ENCODE measurements around the gene SLC1A5.
"Not testable (repeated sequence)": the region's sequence is repeated elsewhere in the genome, so short reads cannot be mapped to it uniquely, and the experiment has no call there.

Gene SLC1A5

DNA sequence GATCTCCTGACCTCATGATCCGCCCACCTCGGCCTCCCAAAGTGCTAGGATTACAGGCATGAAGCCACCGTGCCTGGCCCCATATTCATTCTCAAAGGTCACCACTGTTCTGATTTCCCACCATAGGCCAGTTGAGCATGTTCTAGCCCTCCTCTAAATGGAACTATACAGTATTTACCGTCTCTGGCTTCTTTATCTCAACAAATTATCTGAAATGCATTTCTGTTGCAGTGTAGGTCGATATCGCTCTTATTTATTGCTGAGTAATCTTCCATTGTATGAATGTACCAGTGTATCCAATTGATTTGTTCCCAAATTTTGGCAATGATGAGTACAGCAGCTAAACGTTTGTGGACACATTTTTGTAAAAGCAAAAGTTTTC lies 15.4 kb downstream of the SLC1A5 start:
- Histone ChIP-seq H3K36me3 (peaks cover 17% of the 10 kb centered on the region), H3K9me3 (no peaks in the 10 kb centered on the region), H3K4me3 (ENCODE audit: low read depth in 1 of 2, low read length in 1 of 2) (no peak overlapping the region), H3K27me3 (no peaks in the 10 kb centered on the region), H3K4me1 (ENCODE audit: control insufficient read depth in 1 of 2, insufficient read depth in 1 of 2, low read depth in 1 of 2, low read length in 1 of 2) (peaks cover 0 to 1% of the 10 kb centered on the region in 2 experiments), H3K27ac (no peak overlapping the region)
- TF ChIP-seq, protein P1, sequence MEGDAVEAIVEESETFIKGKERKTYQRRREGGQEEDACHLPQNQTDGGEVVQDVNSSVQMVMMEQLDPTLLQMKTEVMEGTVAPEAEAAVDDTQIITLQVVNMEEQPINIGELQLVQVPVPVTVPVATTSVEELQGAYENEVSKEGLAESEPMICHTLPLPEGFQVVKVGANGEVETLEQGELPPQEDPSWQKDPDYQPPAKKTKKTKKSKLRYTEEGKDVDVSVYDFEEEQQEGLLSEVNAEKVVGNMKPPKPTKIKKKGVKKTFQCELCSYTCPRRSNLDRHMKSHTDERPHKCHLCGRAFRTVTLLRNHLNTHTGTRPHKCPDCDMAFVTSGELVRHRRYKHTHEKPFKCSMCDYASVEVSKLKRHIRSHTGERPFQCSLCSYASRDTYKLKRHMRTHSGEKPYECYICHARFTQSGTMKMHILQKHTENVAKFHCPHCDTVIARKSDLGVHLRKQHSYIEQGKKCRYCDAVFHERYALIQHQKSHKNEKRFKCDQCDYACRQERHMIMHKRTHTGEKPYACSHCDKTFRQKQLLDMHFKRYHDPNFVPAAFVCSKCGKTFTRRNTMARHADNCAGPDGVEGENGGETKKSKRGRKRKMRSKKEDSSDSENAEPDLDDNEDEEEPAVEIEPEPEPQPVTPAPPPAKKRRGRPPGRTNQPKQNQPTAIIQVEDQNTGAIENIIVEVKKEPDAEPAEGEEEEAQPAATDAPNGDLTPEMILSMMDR (IDR thresholded peaks at IDR 0.05) = no peak

- no peak overlapping the region for H3K4me3 ChIP-seq (ENCODE audit: low read depth in 1 of 2, low read length in 1 of 2)
- peaks cover 17% of the 10 kb centered on the region for H3K36me3 ChIP-seq
- no peak overlapping the region for H3K27ac ChIP-seq
- no peaks in the 10 kb centered on the region for H3K27me3 ChIP-seq
- TF ChIP-seq, protein P1 (IDR thresholded peaks at IDR 0.05) = no peak
- H3K4me1 ChIP-seq (ENCODE audit: control insufficient read depth in 1 of 2, insufficient read depth in 1 of 2, low read depth in 1 of 2, low read length in 1 of 2) = no peaks in the 10 kb centered on the region
- H3K9me3 ChIP-seq = no peaks in the 10 kb centered on the region
Measured at GRCh38 chr19:46772170-46773017, 16.0 kb downstream of the SLC1A5 start.

DNA sequence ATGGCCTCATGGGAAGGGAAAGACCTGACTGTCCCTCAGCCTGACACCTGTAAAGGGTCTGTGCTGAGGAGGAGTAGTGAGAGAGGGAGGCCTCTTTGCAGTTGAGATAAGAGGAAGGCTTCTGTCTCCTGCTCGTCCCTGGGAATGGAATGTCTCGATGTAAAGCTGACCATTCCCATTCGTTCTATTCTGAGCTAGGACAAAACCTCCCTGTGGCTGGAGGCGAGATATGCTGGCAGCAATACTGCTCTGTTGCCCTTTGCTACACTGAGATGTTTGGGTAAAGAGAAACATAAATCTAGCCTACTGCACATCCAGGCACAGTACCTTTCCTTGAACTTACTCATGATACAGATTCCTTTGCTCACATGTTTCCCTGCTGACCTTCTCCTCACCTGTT lies 19.6 kb downstream of the SLC1A5 start:
- H3K4me3 ChIP-seq (ENCODE audit: low read depth in 1 of 2, low read length in 1 of 2); H3K4me1 ChIP-seq (ENCODE audit: control insufficient read depth in 1 of 2, insufficient read depth in 1 of 2, low read depth in 1 of 2, low read length in 1 of 2); H3K36me3 ChIP-seq; H3K27ac ChIP-seq; H3K9me3 ChIP-seq; H3K27me3 ChIP-seq: not testable (repeated sequence)

DNA sequence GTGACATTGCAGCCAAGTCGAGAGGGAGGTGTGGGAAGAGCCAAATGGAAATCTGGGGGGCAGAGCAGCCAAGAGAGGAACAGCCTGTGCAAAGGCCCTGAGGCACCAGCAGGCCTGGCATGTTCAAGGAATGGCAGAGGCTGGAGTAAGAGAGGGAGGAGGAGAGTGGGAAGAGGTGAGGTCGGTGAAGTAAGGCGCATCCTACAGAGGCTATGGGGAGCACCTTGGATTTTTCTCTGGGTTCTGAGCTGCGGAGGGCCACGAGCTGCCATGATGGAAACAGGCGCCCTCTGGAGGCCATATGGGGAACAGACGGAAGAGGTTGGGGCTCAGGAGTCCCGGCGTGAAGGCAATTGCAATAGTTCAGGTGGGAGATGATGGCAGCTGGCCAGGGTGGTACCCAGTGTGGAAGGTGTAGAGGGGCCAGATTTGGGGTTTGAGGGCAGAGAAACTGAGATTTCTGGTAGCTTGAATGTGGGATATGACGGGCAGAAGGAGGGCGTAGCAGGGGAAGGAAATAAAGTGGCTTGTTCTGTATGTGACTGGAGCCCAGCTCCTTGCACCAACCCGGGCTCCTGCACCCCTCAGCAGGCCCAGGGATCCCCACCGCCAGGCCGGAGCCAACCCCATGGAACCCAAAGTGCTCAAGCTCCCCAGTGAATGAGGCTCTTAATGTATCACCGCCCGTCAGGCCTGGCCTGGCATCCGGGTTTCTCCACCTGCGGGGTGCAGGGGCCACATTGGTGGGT lies 21.7 kb downstream of the SLC1A5 start:
- Histone ChIP-seq H3K4me1 (ENCODE audit: control insufficient read depth in 1 of 2, insufficient read depth in 1 of 2, low read depth in 1 of 2, low read length in 1 of 2) (no peaks in the 10 kb centered on the region), H3K36me3 (no peaks in the 10 kb centered on the region), H3K27me3 (no peaks in the 10 kb centered on the region), H3K4me3 (ENCODE audit: low read depth in 1 of 2, low read length in 1 of 2) (no peak overlapping the region), H3K9me3 (no peaks in the 10 kb centered on the region), H3K27ac (no peak overlapping the region)
- TF ChIP-seq, protein P1 (IDR thresholded peaks at IDR 0.05) = peak; percentile 80

- H3K4me3 ChIP-seq (ENCODE audit: low read depth in 1 of 2, low read length in 1 of 2) = no peak overlapping the region
- no peaks in the 10 kb centered on the region for H3K4me1 ChIP-seq (ENCODE audit: control insufficient read depth in 1 of 2, insufficient read depth in 1 of 2, low read depth in 1 of 2, low read length in 1 of 2)
- no peaks in the 10 kb centered on the region for H3K36me3 ChIP-seq
- H3K27ac ChIP-seq = no peak overlapping the region
- TF ChIP-seq, protein P1 (IDR thresholded peaks at IDR 0.05) = no peak
- no peaks in the 10 kb centered on the region for H3K9me3 ChIP-seq
- H3K27me3 ChIP-seq = no peaks in the 10 kb centered on the region
Measured at GRCh38 chr19:46764817-46765291, 23.5 kb downstream of the SLC1A5 start.

Measured in neutrophil (primary cell).